ENCODE data around the gene MAGEA9B.
"Not testable (repeated sequence)": the region's sequence is repeated elsewhere in the genome, so short reads cannot be mapped to it uniquely, and the experiment has no call there.

MAGEA9B gene

DNA sequence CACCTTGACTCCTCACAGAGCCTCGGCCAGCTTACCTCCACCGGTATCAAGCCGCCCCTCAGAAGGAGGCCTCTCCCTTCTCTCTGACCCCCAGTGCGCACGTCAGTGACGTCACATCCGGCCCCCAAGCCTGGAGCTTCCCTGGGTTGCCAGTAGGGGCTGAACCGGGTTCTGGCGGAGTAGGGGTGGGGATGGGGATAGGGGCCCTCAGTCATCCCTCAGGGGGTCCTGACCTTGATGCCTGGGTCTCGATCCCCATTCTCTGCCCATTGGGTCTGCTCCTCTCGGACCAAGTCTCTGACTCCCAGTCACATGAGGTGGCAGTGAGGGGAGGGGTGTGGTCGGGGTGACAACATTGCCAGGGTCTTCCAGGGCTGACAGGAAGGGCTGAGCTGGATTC lies at the start of gene MAGEA9B:
TSS of gene MAGEA9B (minus strand) at position 101 of the 400 bp plus-strand sequence. CDS start 4,280 bp downstream, outside the sequence.
- DNase-seq = not testable (repeated sequence)

- DNase-seq = no peak
These were observed 46.3 kb upstream of the MAGEA9B start for GRCh38 chrX:149633511-149633910.

DNA sequence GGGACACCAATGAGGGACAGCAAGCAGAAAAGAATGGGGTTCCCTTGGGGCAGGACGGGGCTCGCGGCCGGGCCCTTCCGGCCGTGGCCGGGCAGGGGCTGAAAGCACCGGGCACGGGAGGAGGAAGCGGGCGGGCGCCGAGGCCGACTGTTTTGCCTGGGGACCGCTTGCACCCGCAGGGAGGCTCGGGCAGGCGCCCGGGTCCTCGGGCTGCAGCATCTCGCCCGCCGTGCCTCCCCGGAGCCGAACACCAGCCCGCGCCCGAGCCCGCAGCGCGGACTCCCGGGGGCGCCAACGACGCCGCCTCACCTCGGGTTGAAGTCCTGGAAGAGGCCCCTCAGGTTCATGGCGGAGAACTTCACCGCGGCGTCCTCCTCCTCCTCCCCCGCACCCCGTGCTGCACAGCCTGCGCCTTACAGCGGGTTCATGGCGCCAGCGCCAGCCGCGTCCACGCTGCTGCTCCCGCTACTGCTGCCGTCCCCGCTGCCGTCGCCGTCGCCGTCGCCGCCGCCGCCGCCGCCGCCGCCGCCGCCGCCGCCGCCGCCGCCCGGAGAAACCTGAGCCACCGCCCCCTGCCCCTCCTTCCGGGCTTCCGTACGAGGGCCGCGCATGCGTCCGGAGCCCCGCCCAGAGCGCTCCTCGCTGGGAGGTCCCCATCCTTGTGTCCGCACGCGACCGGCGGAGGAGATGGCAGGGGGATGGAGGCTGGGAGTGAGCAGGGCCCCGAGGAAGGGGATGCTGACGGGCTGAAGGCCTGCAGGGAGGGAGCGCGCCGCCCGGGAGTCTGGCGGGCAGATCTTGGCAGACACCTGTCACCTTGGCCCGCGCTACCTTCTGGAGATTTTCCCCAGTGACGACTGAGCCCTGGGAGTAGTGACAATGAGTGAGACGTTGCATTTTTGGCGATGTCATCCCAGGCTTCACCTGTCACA lies 44.2 kb upstream of the MAGEA9B start, which contains the start of gene TMEM185A:
TSS of gene TMEM185A (minus strand) at position 559 of the 932 bp plus-strand sequence. CDS start at position 347, 212 bp downstream.
- peak; percentile 30 for DNase-seq

- DNase-seq = no peak
These were observed 43.5 kb upstream of the MAGEA9B start for GRCh38 chrX:149630681-149631233.

DNA sequence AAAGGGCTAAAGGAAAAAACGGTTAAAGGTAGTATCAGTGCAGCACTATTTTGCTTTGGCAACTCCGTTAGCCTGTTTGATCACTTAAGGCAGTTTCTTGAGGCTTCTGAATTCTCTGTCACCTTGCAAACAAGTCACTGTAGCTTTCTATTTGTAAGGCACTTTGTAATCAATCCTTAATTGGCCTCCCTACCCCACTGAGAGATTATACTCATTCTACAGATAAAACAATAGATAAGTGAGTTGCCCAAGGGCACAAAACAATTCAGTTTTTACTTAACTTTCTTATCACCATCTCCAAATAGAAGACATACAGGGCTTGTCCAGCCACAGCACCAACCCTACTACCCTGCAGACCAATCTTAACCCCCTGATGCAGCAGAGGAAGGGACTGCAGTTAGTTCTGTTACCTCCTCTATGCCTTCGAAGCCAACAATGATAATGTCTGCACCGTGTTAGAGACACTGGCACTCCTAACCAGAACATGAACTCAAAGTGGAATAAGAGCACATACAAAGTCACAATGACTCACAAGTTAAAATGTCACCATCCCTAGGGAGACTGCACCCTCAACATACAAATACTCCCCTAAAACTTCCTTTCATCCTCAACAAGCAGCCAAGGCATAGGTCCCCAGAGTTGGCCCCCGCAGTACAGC lies 42.6 kb upstream of the MAGEA9B start:
- DNase-seq = no peak

- DNase-seq = no peak
These were observed 41.5 kb upstream of the MAGEA9B start for GRCh38 chrX:149628768-149629167.

- DNase-seq = no peak
These were observed 41.0 kb upstream of the MAGEA9B start for GRCh38 chrX:149628280-149628679.

DNA sequence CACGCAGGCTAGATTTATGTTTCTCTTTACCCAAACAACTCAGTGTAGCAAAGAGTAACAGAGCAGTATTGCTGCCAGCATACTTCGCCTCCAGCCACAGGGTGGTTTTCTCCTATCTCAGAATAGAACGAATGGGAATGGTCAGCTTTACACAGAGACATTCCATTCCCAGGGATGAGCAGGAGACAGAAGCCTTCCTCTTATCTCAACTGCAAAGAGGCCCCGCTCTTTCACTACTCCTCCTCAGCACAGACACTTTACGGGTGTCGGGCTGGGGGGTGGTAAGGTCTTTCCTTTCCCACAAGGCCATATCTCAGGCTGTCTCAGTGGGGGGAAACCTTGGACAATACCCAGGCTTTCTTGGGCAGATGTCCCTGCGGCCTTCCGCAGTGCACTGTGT lies 39.6 kb upstream of the MAGEA9B start:
- not testable (repeated sequence) for DNase-seq

DNA sequence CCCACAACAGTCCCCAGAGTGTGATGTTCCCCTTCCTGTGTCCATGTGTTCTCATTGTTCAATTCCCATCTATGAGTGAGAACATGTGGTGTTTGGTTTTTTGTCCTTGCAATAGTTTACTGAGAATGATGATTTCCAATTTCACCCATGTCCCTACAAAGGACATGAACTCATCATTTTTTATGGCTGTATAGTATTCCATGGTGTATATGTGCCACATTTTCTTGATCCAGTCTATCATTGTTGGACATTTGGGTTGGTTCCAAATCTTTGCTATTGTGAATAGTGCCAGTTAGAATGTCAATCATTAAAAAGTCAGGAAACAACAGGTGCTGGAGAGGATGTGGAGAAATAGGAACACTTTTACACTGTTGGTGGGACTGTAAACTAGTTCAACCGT lies 32.4 kb upstream of the MAGEA9B start:
- not testable (repeated sequence) for DNase-seq

GRCh38 chrX:149618871-149619270 lies 31.6 kb upstream of the MAGEA9B start:
- no peak for DNase-seq

DNA sequence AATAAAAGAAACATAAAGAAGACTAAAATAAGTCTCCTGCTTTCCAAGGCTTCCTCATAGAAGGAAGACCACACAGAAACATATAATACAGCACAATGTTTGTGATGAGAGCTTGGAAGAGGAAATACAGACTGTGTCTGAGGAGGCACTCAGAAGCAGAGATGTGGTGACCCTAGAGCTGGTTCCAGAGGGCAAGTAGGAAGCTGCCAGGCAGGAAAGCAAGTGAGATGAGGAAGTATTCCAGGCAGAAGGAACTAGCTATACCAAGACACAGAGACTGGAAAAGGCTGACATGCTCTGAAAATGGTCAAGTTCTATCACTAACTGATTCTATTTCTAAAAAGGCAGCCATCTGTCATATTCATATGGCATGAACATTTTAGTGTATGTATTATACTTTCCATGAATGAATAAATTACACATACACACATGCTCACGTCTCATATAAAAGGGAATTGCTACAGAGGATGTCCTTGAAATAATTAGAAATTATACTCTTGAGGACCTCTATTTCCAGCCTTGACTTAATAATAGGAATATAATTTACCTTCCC lies 24.4 kb upstream of the MAGEA9B start:
- no peak for DNase-seq

DNA sequence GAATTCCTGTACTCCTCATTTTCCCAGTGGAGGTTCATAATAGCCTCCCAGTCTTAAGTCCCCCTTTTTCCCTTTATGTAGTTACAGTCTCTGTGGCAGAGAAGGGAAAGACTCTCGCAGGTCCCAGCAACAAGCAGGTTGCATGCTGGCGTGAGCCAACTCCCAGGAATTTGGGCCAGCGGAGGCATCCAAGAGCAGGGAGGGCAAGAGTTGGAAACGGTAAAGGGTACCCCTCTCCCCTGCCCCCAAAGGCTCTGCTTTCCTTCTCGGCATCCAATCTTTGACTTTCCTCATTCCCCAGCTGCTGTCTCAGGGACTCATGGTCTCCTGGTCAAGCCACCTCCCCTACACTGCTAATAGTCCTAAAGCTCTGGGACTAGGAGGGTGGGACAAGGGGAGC lies 23.3 kb upstream of the MAGEA9B start:
- no peak for DNase-seq

DNA sequence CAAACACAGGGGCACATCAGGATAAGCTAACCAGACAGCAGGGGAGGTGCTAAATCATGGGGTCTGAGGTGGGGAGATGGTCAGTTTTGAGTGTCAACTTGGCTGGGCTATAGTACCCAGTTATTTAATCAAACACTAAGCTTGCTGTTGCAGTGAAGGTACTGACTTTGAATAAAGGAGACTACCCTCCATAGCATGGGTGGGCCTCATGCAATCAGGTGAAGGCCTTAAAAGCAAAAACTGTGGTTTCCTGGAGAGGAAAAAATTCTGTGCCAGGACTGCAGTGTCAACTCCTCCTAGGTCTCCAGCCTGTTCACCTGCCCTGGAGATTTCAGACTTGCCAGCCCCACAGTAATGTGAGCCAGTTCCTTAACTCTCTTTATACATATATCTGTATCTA lies 20.4 kb upstream of the MAGEA9B start:
- DNase-seq = no peak

- DNase-seq = not testable (repeated sequence)
These were observed 18.1 kb upstream of the MAGEA9B start for GRCh38 chrX:149605248-149605885.

DNA sequence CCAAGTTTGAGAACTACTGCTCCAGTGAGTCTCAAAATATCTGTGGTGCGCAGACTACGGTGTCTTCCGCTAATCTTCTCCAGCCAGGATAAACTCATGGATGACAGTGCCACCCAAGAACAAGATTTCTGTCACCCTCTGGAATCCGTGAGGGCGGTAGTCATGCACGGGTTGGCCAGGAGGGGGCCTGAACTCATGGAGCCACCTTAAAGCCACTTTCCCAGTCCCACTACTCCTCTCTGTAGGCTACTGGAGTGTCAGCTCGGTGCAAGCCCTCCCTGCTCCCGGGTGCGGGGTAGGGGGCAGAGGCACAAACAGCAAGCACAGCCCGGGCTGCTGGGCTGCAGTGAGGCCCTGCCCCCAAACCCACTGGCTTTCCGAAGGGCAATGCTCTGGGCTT lies 11.3 kb upstream of the MAGEA9B start:
- DNase-seq = not testable (repeated sequence)

GRCh38 chrX:149595943-149596342 lies 8.7 kb upstream of the MAGEA9B start:
- not testable (repeated sequence) for DNase-seq

DNA sequence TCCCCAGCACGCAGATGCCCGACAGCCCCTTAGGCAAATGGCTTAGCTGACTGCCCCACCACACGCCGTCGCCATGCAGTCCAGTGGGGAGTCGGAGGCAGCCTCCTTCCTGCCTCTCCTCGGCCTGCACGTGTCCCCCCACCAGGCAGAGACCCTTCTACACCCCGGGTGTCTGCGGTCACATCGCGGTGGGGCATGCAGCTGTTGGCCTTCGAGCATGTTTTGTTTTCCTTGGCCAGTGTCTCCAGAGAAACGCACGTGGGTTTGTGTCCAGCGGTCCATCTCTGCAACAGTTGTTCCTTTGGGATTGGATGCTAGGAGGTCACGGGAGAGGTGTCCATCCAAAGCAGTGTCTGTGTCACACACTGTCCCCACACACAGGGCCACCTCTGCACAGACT lies 8.0 kb upstream of the MAGEA9B start, which contains the start of gene HSFX2:
TSS of gene HSFX2 (minus strand) at position 101 of the 400 bp plus-strand sequence. CDS start 614 bp downstream, outside the sequence.
- DNase-seq = not testable (repeated sequence)

DNA sequence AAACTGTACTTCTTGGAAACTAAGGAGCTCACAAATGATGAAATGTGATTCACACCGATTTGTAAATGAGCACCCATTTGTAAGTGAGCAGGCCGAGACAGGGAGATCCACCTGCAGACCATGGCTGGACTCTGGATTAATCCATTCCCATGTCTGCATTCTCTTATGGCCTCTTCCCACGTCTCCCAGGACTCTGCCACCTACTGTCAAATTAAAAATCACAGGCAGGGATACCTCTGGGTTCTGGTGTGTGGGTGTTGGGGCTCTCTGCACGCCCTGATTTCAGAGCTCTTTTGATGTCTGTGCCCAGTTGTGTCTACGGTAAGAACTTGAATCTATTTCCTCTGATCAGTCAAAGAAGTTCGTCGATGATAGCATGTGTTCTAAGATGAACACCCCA lies 3.7 kb upstream of the MAGEA9B start:
- not testable (repeated sequence) for DNase-seq

GRCh38 chrX:149585631-149586030 lies 1.6 kb downstream of the MAGEA9B start:
- DNase-seq = not testable (repeated sequence)

DNA sequence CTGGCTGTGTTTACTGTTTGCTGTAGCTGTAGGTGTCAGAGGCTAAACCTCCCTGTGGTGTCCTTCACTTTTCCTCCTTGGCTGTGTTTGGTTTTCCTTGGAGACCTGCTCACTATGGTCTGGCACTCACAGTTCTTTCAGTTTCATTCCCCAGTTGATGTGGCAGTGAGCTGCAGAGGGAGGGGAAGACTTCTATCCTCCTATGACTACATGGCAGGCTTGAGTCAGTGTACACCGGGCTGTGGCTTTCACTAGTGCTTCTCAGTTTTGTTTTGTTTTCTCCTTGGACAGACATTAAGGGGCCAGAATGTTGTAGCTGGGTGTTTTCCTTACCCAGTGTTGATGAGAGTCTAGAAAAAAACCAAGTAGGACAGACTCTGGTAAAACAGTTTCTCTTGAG lies 13.8 kb downstream of the MAGEA9B start:
- not testable (repeated sequence) for DNase-seq

DNA sequence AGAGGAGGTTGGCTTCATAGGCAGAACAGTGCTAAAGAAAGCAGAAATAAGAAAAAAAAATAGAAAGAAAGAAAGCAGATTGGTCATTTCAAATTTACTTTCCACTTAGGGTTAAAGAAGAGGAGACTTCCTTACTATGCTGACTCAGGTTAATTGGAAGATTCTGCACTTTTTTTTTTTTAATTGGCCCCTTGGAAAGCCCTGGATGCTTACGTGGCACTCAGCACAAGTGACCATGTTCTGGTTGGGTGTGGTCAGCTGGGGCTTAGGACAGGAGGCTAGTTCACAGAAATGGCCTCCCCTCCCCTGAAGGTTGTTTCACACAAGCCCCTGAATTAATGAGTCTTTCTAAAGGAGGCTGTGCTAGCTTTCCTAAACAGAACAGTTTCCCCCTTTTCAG lies 14.5 kb downstream of the MAGEA9B start:
- DNase-seq = no peak

- DNase-seq = no peak
These were observed 15.5 kb downstream of the MAGEA9B start for GRCh38 chrX:149571770-149572169.

DNA sequence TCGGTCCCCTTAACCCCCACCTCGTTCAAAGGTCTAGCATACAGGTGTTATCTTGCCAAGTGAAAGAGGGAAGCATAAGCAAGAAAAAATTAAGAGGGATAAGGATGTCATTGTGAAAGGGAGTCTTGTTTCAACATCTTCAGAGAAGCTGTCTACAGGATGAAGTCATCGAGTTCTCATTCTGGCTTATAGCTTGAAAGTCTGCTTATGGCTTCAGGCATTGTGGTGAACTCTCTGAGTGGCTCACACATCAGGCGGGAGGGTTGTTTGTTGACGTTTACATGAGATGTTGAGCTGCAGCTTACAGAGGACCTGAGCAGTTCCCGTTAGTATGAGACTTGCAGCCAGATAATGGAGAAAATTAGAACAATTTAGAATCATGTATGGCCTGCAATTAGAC lies 16.6 kb downstream of the MAGEA9B start:
- DNase-seq = no peak
